ENCODE data around the gene C1orf53. TPM values are rescaled to one million over a fixed set of nuclear protein-coding genes. Genes with fewer than 3 reads are reported as not detected.

The C1orf53 gene
- polyA plus RNA-seq, 1 donor from 2014 or later: 2.6 TPM

GRCh38 chr1:197899037-197899436 lies 3.4 kb upstream of the C1orf53 start:
- no peaks in the 10 kb centered on the region for H3K9me2 ChIP-seq (ENCODE audit: insufficient read depth, low read length)
- H2AFZ ChIP-seq (ENCODE audit: low read depth, low read length): no peak overlapping the region
- H3K4me2 ChIP-seq (ENCODE audit: low read length): no peak overlapping the region
- no peaks in the 10 kb centered on the region for H3F3A ChIP-seq (ENCODE audit: insufficient read depth, low read length, poor library complexity, severe bottlenecking)
- H3K79me2 ChIP-seq (replicated peaks; ENCODE audit: insufficient read depth, low read length): no peaks in the 10 kb centered on the region
- H4K20me1 ChIP-seq (ENCODE audit: insufficient read depth): no peaks in the 10 kb centered on the region
- no peaks in the 10 kb centered on the region for H3K9me3 ChIP-seq (ENCODE audit: low read length)
- TF ChIP-seq CTCF (IDR thresholded peaks at IDR 0.05; ENCODE audit: poor library complexity, severe bottlenecking): no peak
- no peak for TF ChIP-seq EZH2 (IDR thresholded peaks at IDR 0.05; ENCODE audit: borderline replicate concordance, insufficient read depth, low read length, poor library complexity, severe bottlenecking)
- no peak for TF ChIP-seq REST (IDR thresholded peaks at IDR 0.05; ENCODE audit: borderline replicate concordance)
- no peak for TF ChIP-seq TAF1 (IDR thresholded peaks at IDR 0.05; ENCODE audit: low read depth)
- no peak for TF ChIP-seq POLR2AphosphoS5 (IDR thresholded peaks at IDR 0.05)
- no peak for TF ChIP-seq MXI1 (conservative IDR thresholded peaks at IDR 0.05; ENCODE audit: poor library complexity, severe bottlenecking)
- no peak for TF ChIP-seq EP300 (conservative IDR thresholded peaks at IDR 0.05; ENCODE audit: poor library complexity, severe bottlenecking)
- no peak for TF ChIP-seq RAD21 (conservative IDR thresholded peaks at IDR 0.05)
- no peak for TF ChIP-seq SMC3 (conservative IDR thresholded peaks at IDR 0.05; ENCODE audit: poor library complexity)
- no peak overlapping the region for H3K4me3 ChIP-seq (ENCODE audit: low read length)
- no peaks in the 10 kb centered on the region for H3K36me3 ChIP-seq (ENCODE audit: insufficient read depth, low read length)
- peaks cover 9% of the 10 kb centered on the region for H3K27me3 ChIP-seq (ENCODE audit: insufficient read depth, low read depth, low read length)
- H3K27ac ChIP-seq (ENCODE audit: low read length): no peak overlapping the region
- no peak overlapping the region for H3K9ac ChIP-seq (ENCODE audit: low read length)

GRCh38 chr1:197902131-197902453 lies 338 bp upstream of the C1orf53 start:
- Histone ChIP-seq H3K4me3 (ENCODE audit: low read length) (peak overlapping the region; percentile 68), H2AFZ (ENCODE audit: low read depth, low read length) (peak overlapping the region; percentile 82), H3K36me3 (ENCODE audit: insufficient read depth, low read length) (no peaks in the 10 kb centered on the region), H4K20me1 (ENCODE audit: insufficient read depth) (no peaks in the 10 kb centered on the region), H3K9me3 (ENCODE audit: low read length) (no peaks in the 10 kb centered on the region), H3K27me3 (ENCODE audit: insufficient read depth, low read depth, low read length) (peaks cover 39% of the 10 kb centered on the region), H3K79me2 (replicated peaks; ENCODE audit: insufficient read depth, low read length) (no peaks in the 10 kb centered on the region), H3K9ac (ENCODE audit: low read length) (peak overlapping the region; percentile 79), H3K4me2 (ENCODE audit: low read length) (peak overlapping the region; percentile 88), H3K9me2 (ENCODE audit: insufficient read depth, low read length) (no peaks in the 10 kb centered on the region), H3K27ac (ENCODE audit: low read length) (peak overlapping the region; percentile 76), H3F3A (ENCODE audit: insufficient read depth, low read length, poor library complexity, severe bottlenecking) (no peaks in the 10 kb centered on the region)
- TF ChIP-seq MXI1 (conservative IDR thresholded peaks at IDR 0.05; ENCODE audit: poor library complexity, severe bottlenecking) (no peak), SMC3 (conservative IDR thresholded peaks at IDR 0.05; ENCODE audit: poor library complexity) (no peak), CTCF (IDR thresholded peaks at IDR 0.05; ENCODE audit: poor library complexity, severe bottlenecking) (no peak), TAF1 (IDR thresholded peaks at IDR 0.05; ENCODE audit: low read depth) (no peak), POLR2AphosphoS5 (IDR thresholded peaks at IDR 0.05) (no peak), REST (IDR thresholded peaks at IDR 0.05; ENCODE audit: borderline replicate concordance) (no peak), EZH2 (IDR thresholded peaks at IDR 0.05; ENCODE audit: borderline replicate concordance, insufficient read depth, low read length, poor library complexity, severe bottlenecking) (no peak), EP300 (conservative IDR thresholded peaks at IDR 0.05; ENCODE audit: poor library complexity, severe bottlenecking) (no peak), RAD21 (conservative IDR thresholded peaks at IDR 0.05) (no peak)
